GM04504 (cell line): ENCODE data around the gene EHD3.
"Not testable (repeated sequence)": the region's sequence is repeated elsewhere in the genome, so short reads cannot be mapped to it uniquely, and the experiment has no call there.

Source experiments
- DNase-seq: peaks from one replicate; pipeline ENCODE4 v3.0.0-alpha.2; 2012; ENCODE audit warnings: low read depth

The EHD3 gene

GRCh38 chr2:31256611-31257382, 22.8 kb downstream of the EHD3 start:
- no peak for DNase-seq

GRCh38 chr2:31258351-31258750, 24.4 kb downstream of the EHD3 start:
- no peak for DNase-seq

- no peak for DNase-seq
Observed at GRCh38 chr2:31259075-31259474, 25.1 kb downstream of the EHD3 start.

- no peak for DNase-seq
Observed at GRCh38 chr2:31260870-31261269, 26.9 kb downstream of the EHD3 start.

- no peak for DNase-seq
Observed at GRCh38 chr2:31263636-31264190, 29.8 kb downstream of the EHD3 start.

GRCh38 chr2:31265234-31265633, 31.3 kb downstream of the EHD3 start:
- DNase-seq = no peak

- no peak for DNase-seq
Observed at GRCh38 chr2:31266804-31267203, 32.9 kb downstream of the EHD3 start.

- DNase-seq = no peak
Observed at GRCh38 chr2:31267437-31268120, 33.6 kb downstream of the EHD3 start.

- DNase-seq = no peak
Observed at GRCh38 chr2:31268344-31268743, 34.4 kb downstream of the EHD3 start.

- DNase-seq = no peak
Observed at GRCh38 chr2:31269087-31269486, 35.1 kb downstream of the EHD3 start.

- DNase-seq = peak; percentile 54
Observed at GRCh38 chr2:31270131-31270530, 36.2 kb downstream of the EHD3 start.

GRCh38 chr2:31270822-31271231, 36.9 kb downstream of the EHD3 start:
- DNase-seq = no peak

- DNase-seq = no peak
Observed at GRCh38 chr2:31271851-31272267, 37.9 kb downstream of the EHD3 start.

GRCh38 chr2:31274401-31275075, 40.6 kb downstream of the EHD3 start:
- no peak for DNase-seq

- DNase-seq = no peak
Observed at GRCh38 chr2:31275976-31276375, 42.0 kb downstream of the EHD3 start.

GRCh38 chr2:31277621-31278020, 43.7 kb downstream of the EHD3 start:
- no peak for DNase-seq

- no peak for DNase-seq
Observed at GRCh38 chr2:31282634-31283033, 48.7 kb downstream of the EHD3 start.

GRCh38 chr2:31283193-31283919, 49.4 kb downstream of the EHD3 start:
- DNase-seq = not testable (repeated sequence)

GRCh38 chr2:31284107-31284506, 50.2 kb downstream of the EHD3 start:
- no peak for DNase-seq

GRCh38 chr2:31286230-31286629, 52.3 kb downstream of the EHD3 start:
- no peak for DNase-seq

GRCh38 chr2:31286961-31287550, 53.1 kb downstream of the EHD3 start:
- no peak for DNase-seq

GRCh38 chr2:31287654-31288053, 53.7 kb downstream of the EHD3 start:
- DNase-seq = no peak
